Measurements from ENCODE around the gene ZNF497.
"Not testable (repeated sequence)": the region's sequence is repeated elsewhere in the genome, so short reads cannot be mapped to it uniquely, and the experiment has no call there.

DNA sequence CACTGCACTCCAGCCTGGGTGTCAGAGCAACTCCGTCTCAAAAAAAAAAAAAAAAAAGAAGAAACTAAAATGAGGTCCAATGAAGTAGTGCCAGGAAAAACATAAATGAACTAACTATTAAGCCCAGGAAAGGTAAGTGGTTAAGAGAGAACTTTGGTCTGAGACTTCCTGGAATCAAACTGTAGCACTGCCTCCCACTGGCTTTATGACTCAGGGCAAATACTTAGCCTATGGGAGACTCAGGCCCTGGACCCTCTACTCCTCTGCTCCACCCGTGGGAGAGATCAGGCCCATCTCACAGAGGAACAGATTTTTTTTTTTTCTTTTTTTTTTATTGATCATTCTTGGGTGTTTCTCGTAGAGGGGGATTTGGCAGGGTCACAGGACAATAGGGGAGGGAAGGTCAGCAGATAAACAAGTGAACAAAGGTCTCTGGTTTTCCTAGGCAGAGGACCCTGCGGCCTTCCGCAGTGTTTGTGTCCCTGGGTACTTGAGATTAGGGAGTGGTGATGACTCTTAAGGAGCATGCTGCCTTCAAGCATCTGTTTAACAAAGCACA is 41.4 kb upstream of the ZNF497 start:
- TF ChIP-seq, protein P1, sequence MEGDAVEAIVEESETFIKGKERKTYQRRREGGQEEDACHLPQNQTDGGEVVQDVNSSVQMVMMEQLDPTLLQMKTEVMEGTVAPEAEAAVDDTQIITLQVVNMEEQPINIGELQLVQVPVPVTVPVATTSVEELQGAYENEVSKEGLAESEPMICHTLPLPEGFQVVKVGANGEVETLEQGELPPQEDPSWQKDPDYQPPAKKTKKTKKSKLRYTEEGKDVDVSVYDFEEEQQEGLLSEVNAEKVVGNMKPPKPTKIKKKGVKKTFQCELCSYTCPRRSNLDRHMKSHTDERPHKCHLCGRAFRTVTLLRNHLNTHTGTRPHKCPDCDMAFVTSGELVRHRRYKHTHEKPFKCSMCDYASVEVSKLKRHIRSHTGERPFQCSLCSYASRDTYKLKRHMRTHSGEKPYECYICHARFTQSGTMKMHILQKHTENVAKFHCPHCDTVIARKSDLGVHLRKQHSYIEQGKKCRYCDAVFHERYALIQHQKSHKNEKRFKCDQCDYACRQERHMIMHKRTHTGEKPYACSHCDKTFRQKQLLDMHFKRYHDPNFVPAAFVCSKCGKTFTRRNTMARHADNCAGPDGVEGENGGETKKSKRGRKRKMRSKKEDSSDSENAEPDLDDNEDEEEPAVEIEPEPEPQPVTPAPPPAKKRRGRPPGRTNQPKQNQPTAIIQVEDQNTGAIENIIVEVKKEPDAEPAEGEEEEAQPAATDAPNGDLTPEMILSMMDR (IDR thresholded peaks at IDR 0.05 in 8 of 11, conservative IDR thresholded peaks at IDR 0.05 in 3 of 11): not testable (repeated sequence)
- TF ChIP-seq POLR2A, POLR2AphosphoS5 (IDR thresholded peaks at IDR 0.05): not testable (repeated sequence)
